Stimulated activated CD4-positive, alpha-beta T cell treated with anti-CD3 and anti-CD28 coated beads, Interleukin-15, amount 100 ng/mL, for 24 hours (primary cell): ENCODE data around the gene SNHG17.
"Not testable (repeated sequence)": the region's sequence is repeated elsewhere in the genome, so short reads cannot be mapped to it uniquely, and the experiment has no call there.

Source experiments
- DNase-seq: peaks from one replicate; pipeline ENCODE4 v3.0.0-alpha.2; 2020

SNHG17 gene

GRCh38 chr20:38447251-38447661 is 12.1 kb upstream of the SNHG17 start:
- no peak for DNase-seq

- peak; percentile 97 for DNase-seq
Measured at GRCh38 chr20:38446441-38447209, 11.5 kb upstream of the SNHG17 start.

GRCh38 chr20:38445901-38446425 is 10.8 kb upstream of the SNHG17 start:
- no peak for DNase-seq

GRCh38 chr20:38445381-38445796 is 10.3 kb upstream of the SNHG17 start:
- DNase-seq, result no peak

- no peak for DNase-seq
Measured at GRCh38 chr20:38441916-38442315, 6.8 kb upstream of the SNHG17 start.

GRCh38 chr20:38441110-38441509 is 6.0 kb upstream of the SNHG17 start:
- not testable (repeated sequence) for DNase-seq

- DNase-seq, result no peak
Measured at GRCh38 chr20:38437796-38438195, 2.7 kb upstream of the SNHG17 start.

GRCh38 chr20:38435555-38435939 is 419 bp upstream of the SNHG17 start:
- DNase-seq, result no peak

- DNase-seq, result peak; percentile 35
Measured at GRCh38 chr20:38434301-38434741, 807 bp downstream of the SNHG17 start.

- DNase-seq, result no peak
Measured at GRCh38 chr20:38433304-38433972, 1.7 kb downstream of the SNHG17 start.

- DNase-seq, result not testable (repeated sequence)
Measured at GRCh38 chr20:38432870-38433269, 2.3 kb downstream of the SNHG17 start.

GRCh38 chr20:38432292-38432691 is 2.8 kb downstream of the SNHG17 start:
- DNase-seq, result no peak

- DNase-seq, result no peak
Measured at GRCh38 chr20:38430679-38431325, 4.3 kb downstream of the SNHG17 start.

- DNase-seq, result no peak
Measured at GRCh38 chr20:38429301-38429700, 5.8 kb downstream of the SNHG17 start.

- no peak for DNase-seq
Measured at GRCh38 chr20:38428800-38429199, 6.3 kb downstream of the SNHG17 start.

GRCh38 chr20:38427655-38428023 is 7.5 kb downstream of the SNHG17 start:
- no peak for DNase-seq

- peak; percentile 53 for DNase-seq
Measured at GRCh38 chr20:38426006-38426897, 8.9 kb downstream of the SNHG17 start.

GRCh38 chr20:38424401-38424800 is 10.7 kb downstream of the SNHG17 start:
- DNase-seq, result no peak

- DNase-seq, result no peak
Measured at GRCh38 chr20:38423541-38423940, 11.6 kb downstream of the SNHG17 start.

GRCh38 chr20:38421915-38422314 is 13.2 kb downstream of the SNHG17 start:
- no peak for DNase-seq

GRCh38 chr20:38420388-38421085 is 14.6 kb downstream of the SNHG17 start:
- no peak for DNase-seq
